Measurements from ENCODE around the gene TRIP4. TPM values are rescaled to one million over a fixed set of nuclear protein-coding genes. Genes with fewer than 3 reads are reported as not detected.
A peak's percentile ranks its signal among the peaks of the same experiment; 100 is the strongest.

Gene TRIP4
- total and polyA plus RNA-seq, 9 of the 15 experiments (the other 6 are each of a cell fraction or from before 2014, with no cell fraction given): 7.6 to 23.3 (median 16.7) TPM

GRCh38 chr15:64460206-64460723 lies 72.6 kb downstream of the TRIP4 start, which contains the start of gene ZNF609 (continued):
- peak; percentile 91 for TF ChIP-seq HMGN3 (IDR thresholded peaks at IDR 0.05; ENCODE audit: borderline replicate concordance, extremely low read depth, insufficient read length, low read depth, low read length)
- TF ChIP-seq TEAD2 (tag; IDR thresholded peaks at IDR 0.05): peak; percentile 87
- TF ChIP-seq ZC3H8 (IDR thresholded peaks at IDR 0.05): no peak; the same call in 1 of the 2 replicates
- 0 out of 2 replicates have a peak, but pooled peaks have one; percentile 23 for TF ChIP-seq MEF2D (tag; conservative IDR thresholded peaks at IDR 0.05; ENCODE audit: low read depth)
- TF ChIP-seq, protein P1, sequence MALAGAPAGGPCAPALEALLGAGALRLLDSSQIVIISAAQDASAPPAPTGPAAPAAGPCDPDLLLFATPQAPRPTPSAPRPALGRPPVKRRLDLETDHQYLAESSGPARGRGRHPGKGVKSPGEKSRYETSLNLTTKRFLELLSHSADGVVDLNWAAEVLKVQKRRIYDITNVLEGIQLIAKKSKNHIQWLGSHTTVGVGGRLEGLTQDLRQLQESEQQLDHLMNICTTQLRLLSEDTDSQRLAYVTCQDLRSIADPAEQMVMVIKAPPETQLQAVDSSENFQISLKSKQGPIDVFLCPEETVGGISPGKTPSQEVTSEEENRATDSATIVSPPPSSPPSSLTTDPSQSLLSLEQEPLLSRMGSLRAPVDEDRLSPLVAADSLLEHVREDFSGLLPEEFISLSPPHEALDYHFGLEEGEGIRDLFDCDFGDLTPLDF (CRISPR knock-in tag; IDR thresholded peaks at IDR 0.05): peak; percentile 95
- TF ChIP-seq BRD9 (IDR thresholded peaks at IDR 0.05; ENCODE audit: low read depth, partially characterized antibody): peak; percentile 25
- TF ChIP-seq RFX7 (CRISPR knock-in tag; IDR thresholded peaks at IDR 0.05): no peak
- peak; percentile 39; the same call in 1 of the 2 replicates for TF ChIP-seq ZNF384 (IDR thresholded peaks at IDR 0.05; ENCODE audit: low read depth, low read length)
- TF ChIP-seq KAT8 (IDR thresholded peaks at IDR 0.05; ENCODE audit: low read depth): no peak
- TF ChIP-seq, protein P2, sequence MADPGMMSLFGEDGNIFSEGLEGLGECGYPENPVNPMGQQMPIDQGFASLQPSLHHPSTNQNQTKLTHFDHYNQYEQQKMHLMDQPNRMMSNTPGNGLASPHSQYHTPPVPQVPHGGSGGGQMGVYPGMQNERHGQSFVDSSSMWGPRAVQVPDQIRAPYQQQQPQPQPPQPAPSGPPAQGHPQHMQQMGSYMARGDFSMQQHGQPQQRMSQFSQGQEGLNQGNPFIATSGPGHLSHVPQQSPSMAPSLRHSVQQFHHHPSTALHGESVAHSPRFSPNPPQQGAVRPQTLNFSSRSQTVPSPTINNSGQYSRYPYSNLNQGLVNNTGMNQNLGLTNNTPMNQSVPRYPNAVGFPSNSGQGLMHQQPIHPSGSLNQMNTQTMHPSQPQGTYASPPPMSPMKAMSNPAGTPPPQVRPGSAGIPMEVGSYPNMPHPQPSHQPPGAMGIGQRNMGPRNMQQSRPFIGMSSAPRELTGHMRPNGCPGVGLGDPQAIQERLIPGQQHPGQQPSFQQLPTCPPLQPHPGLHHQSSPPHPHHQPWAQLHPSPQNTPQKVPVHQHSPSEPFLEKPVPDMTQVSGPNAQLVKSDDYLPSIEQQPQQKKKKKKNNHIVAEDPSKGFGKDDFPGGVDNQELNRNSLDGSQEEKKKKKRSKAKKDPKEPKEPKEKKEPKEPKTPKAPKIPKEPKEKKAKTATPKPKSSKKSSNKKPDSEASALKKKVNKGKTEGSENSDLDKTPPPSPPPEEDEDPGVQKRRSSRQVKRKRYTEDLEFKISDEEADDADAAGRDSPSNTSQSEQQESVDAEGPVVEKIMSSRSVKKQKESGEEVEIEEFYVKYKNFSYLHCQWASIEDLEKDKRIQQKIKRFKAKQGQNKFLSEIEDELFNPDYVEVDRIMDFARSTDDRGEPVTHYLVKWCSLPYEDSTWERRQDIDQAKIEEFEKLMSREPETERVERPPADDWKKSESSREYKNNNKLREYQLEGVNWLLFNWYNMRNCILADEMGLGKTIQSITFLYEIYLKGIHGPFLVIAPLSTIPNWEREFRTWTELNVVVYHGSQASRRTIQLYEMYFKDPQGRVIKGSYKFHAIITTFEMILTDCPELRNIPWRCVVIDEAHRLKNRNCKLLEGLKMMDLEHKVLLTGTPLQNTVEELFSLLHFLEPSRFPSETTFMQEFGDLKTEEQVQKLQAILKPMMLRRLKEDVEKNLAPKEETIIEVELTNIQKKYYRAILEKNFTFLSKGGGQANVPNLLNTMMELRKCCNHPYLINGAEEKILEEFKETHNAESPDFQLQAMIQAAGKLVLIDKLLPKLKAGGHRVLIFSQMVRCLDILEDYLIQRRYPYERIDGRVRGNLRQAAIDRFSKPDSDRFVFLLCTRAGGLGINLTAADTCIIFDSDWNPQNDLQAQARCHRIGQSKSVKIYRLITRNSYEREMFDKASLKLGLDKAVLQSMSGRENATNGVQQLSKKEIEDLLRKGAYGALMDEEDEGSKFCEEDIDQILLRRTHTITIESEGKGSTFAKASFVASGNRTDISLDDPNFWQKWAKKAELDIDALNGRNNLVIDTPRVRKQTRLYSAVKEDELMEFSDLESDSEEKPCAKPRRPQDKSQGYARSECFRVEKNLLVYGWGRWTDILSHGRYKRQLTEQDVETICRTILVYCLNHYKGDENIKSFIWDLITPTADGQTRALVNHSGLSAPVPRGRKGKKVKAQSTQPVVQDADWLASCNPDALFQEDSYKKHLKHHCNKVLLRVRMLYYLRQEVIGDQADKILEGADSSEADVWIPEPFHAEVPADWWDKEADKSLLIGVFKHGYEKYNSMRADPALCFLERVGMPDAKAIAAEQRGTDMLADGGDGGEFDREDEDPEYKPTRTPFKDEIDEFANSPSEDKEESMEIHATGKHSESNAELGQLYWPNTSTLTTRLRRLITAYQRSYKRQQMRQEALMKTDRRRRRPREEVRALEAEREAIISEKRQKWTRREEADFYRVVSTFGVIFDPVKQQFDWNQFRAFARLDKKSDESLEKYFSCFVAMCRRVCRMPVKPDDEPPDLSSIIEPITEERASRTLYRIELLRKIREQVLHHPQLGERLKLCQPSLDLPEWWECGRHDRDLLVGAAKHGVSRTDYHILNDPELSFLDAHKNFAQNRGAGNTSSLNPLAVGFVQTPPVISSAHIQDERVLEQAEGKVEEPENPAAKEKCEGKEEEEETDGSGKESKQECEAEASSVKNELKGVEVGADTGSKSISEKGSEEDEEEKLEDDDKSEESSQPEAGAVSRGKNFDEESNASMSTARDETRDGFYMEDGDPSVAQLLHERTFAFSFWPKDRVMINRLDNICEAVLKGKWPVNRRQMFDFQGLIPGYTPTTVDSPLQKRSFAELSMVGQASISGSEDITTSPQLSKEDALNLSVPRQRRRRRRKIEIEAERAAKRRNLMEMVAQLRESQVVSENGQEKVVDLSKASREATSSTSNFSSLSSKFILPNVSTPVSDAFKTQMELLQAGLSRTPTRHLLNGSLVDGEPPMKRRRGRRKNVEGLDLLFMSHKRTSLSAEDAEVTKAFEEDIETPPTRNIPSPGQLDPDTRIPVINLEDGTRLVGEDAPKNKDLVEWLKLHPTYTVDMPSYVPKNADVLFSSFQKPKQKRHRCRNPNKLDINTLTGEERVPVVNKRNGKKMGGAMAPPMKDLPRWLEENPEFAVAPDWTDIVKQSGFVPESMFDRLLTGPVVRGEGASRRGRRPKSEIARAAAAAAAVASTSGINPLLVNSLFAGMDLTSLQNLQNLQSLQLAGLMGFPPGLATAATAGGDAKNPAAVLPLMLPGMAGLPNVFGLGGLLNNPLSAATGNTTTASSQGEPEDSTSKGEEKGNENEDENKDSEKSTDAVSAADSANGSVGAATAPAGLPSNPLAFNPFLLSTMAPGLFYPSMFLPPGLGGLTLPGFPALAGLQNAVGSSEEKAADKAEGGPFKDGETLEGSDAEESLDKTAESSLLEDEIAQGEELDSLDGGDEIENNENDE (IDR thresholded peaks at IDR 0.05; ENCODE audit: low read depth, low read length): no peak
- TF ChIP-seq ETV5 (CRISPR knock-in tag; IDR thresholded peaks at IDR 0.05; ENCODE audit: low read depth): peak; percentile 72; the same call in 1 of the 2 replicates
- TF ChIP-seq ZNF354B (CRISPR knock-in tag; IDR thresholded peaks at IDR 0.05): no peak
- TF ChIP-seq NR2C1 (IDR thresholded peaks at IDR 0.05): no peak
- TF ChIP-seq NR2C1 (tag; IDR thresholded peaks at IDR 0.05): no peak
- no peak for TF ChIP-seq ZNF830 (CRISPR knock-in tag; IDR thresholded peaks at IDR 0.05)
- peak; percentile 27; the same call in 1 of the 2 replicates for TF ChIP-seq TCF15 (CRISPR knock-in tag; IDR thresholded peaks at IDR 0.05)
- no peak for TF ChIP-seq TFAM (CRISPR knock-in tag; conservative IDR thresholded peaks at IDR 0.05)

Measured in K562 (cell line).